Tongue (tissue), 2 donors: ENCODE results near the gene APOA1. TPM values are rescaled to one million over a fixed set of nuclear protein-coding genes. Genes with fewer than 3 reads are reported as not detected.
A peak's percentile ranks its signal among the peaks of the same experiment; 100 is the strongest.
"Not testable (repeated sequence)": the region's sequence is repeated elsewhere in the genome, so short reads cannot be mapped to it uniquely, and the experiment has no call there.

Source experiments
- DNase-seq: peaks from one replicate; pipeline ENCODE4 v3.0.0-alpha.2; 2015
- total RNA-seq: library from RNA; depleted of rRNA; stranded (reverse); fragments of >200 nt; gene quantifications from one replicate; pipeline ENCODE4 v1.2.3, GENCODE V29; 2014

Gene APOA1
- total RNA-seq, 1 donor from 2014 or later, result 1.1 TPM

DNA sequence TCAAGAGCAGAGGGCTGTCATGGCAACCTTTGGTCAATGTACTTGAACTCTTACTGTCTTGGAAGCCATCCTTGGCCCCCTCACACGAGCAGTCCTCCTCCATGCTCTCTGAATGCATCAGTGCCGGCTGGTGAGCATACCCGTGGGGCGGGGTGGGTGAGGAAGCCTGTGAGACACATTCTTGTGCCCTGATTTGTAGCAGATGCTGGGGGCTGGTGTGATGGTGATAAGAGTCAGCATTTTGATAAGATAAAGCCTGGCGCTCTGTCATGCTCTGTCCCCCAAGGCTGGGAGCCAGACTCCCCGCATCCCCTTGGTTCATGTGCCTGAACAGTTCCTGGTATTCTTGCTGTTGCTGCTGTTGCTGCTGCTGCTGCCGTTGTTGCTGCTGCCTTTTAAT is 20.5 kb upstream of the APOA1 start:
- DNase-seq, result no peak

GRCh38 chr11:116857316-116857715 is 19.9 kb upstream of the APOA1 start:
- DNase-seq, result no peak

DNA sequence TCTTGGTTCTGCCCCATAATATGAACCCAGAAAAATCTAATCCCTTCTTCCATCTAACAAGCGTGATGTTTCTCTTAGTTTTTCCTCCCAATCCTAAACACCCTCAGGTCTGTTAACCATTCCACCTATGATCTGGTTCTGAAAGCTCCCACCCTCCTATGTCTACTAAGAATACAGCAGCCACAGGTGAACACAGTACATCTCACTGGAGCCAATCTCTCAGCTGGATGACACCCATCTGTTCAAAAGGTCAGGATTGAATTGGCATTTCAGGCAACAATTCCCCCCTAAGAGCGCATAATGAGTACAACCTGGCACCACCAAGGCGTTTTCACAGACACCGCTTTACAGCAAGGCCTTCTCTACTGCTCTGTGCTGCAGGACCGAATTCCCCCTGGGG is 19.0 kb upstream of the APOA1 start:
- no peak for DNase-seq

- DNase-seq, result no peak
Measured at GRCh38 chr11:116855413-116855812, 18.0 kb upstream of the APOA1 start.

DNA sequence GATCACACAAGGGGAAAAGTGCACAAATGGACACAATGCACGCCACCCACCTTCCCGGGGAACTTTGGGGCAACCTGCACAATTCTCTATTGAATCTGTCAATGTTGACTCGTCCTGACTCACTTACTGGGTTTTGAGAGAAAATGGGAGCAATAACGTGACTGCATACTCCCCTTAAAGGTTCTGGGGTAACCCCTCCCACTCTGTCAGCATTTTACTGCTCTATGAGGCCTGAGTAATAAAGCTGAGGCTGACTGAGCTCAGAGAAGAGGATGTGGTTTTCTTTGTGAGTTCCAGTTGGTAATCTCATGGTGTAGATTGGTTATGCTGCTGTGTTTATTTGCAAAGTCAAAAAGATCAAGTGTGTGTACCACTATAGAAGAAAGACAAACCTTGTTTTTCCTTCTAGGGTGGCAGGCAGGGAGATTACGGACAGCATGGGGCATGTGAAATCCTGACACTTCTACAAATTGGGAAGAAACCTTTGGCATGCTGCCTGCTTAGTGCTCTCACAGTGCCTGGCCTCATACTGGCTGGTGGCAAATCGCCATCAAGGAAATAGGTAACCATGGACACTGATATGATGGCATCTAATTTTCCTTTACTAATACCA is 16.1 kb upstream of the APOA1 start:
- no peak for DNase-seq

GRCh38 chr11:116852261-116853031 is 15.0 kb upstream of the APOA1 start:
- no peak for DNase-seq

DNA sequence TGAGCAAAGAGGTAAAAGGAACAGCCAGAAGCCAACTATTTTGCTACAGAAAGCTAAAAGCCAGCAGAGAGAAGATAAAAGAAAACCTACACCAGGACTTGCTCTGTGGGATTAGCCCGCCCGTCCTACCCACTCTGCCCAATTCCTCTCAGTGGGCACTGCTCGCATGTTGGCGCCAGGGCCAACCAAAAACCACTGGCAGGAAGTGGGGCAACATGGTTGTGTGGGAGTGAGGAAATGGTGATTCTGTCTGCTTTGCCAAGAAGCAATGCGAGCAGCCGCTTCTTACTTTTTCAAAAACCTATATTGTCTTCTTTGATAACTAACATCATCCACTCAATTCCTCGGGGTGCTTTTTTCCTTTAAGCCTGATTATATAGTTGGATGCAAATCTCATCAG is 14.2 kb upstream of the APOA1 start:
- DNase-seq, result no peak

- no peak for DNase-seq
Measured at GRCh38 chr11:116849486-116849885, 12.1 kb upstream of the APOA1 start.

DNA sequence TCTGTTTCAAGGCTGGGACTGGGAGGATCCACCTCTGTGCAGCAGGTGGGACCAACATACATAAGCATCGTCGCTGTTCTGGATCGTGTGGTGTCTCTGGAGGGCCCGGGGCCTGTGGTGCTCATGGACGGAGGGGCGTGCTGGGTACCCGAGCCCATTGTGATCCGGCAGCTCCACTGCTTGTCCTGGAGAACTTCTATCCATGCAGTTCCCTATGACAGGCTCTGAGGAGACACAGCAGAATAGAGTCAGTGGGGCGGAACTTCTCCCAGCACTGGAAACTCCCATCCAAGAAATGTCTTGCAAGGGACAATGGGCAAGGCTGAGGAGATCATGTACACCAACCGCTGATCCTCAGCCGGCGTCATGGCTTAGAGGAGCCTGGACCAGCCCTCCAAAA is 11.6 kb upstream of the APOA1 start:
- no peak for DNase-seq

DNA sequence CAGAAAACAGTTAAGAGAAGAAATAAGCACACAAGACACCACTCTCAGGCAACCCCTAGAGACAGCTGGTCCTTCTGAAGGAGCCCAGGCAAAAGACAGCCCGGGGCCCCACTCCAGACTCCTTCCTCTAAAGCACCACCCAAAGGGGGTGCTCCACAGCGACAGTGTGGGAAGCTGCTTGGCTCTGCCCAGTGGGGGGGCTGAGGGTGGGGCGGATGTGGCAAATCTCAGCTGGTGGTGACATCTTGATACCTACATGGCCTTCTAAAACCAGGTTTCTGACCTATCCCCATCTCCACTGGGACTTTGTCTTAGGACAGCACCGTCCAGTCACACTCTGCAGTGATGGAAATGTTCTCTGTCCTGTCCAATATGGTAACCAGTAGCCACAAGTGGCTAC is 10.2 kb upstream of the APOA1 start:
- no peak for DNase-seq

GRCh38 chr11:116844722-116845121 is 7.3 kb upstream of the APOA1 start:
- no peak for DNase-seq

DNA sequence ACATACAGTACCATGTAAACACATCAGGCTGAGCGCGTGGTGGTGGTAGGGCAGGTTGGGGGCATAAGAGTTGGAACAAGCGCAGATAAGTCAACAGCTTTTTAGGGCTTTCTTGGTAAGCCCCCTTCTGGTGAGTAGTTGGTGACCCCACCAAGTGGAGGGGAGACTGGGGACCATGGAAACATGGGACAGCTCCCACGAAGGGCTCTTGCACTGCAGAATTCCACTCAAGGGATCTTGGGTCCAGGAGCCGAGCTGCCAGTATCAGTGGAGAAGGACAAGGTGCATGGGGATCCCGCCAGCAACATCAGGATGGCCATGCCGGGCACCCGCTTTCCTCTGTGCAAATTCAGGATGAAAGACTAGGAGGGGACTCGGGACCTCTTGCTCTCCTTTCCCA is 6.2 kb upstream of the APOA1 start:
- no peak for DNase-seq

- no peak for DNase-seq
Measured at GRCh38 chr11:116842909-116843308, 5.5 kb upstream of the APOA1 start.

DNA sequence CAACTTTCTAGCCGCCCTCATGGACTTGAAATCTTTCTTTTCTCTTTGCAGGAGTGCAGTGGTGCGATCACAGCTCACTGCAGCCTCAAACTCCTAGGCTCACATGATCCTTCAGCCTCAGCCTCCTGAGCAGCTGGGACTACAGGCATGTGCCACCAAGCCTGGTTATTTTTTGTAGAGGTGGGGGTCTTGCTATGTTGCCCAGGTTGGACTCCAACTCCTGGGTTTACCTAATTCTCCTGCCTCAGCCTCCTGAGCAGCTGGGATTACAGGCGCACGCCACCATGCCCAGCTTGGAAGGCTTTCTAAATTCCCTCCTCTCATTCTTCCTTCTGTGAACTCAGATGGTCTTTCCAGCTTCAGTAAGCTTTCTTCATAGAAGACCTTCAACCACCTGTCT is 4.7 kb upstream of the APOA1 start:
- no peak for DNase-seq

DNA sequence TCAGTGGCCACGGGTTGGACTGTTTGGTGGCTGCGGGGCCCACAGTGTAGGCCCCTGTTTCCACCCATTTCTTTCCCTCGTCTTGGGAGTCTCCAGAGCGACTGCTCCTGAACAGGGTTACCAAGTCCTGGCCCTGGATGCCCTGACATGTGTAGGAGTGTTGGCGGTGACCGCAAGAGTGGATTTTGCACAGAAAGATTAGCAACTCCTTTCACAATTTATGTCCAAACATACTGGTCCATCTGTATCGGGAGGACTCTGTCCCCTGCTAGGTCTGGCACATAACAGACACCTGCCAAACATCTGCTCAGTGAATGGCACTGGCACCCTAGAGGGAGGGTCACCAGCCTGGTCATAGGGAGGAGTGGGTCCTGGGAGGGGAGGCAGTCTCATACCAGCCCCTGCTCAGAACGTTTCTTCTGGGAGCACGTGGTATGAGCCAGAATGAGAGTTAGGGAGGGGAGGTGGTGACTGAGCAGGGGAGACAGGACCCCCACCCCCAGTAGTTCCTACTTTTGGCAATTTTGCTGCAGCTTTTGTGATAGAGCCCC is 3.4 kb upstream of the APOA1 start:
- no peak for DNase-seq

DNA sequence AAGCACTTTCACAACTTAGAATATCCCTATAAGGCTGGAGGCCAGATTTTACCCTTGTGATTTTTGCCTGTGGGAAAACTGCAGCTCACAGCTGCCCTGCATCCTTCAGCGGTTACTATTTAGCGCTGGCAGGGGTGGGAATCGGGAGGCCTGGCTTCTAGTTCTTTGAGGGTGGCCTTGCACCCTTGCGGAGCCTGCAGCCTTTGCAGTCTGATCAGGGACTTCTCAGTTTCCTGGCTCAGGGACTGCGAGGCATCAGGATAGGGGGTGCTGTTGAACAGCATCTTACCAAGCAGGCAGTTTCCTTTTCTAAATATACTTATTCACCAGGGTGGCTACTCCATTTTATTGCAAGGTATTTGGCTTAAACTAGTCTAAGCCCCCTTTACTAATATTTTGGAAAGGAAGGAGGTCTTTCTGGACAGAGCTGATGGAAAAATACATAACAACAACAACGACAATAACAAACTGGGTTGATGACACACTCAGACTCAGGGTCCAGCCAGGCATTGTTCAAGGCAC is 2.9 kb upstream of the APOA1 start:
- peak; percentile 41 for DNase-seq

DNA sequence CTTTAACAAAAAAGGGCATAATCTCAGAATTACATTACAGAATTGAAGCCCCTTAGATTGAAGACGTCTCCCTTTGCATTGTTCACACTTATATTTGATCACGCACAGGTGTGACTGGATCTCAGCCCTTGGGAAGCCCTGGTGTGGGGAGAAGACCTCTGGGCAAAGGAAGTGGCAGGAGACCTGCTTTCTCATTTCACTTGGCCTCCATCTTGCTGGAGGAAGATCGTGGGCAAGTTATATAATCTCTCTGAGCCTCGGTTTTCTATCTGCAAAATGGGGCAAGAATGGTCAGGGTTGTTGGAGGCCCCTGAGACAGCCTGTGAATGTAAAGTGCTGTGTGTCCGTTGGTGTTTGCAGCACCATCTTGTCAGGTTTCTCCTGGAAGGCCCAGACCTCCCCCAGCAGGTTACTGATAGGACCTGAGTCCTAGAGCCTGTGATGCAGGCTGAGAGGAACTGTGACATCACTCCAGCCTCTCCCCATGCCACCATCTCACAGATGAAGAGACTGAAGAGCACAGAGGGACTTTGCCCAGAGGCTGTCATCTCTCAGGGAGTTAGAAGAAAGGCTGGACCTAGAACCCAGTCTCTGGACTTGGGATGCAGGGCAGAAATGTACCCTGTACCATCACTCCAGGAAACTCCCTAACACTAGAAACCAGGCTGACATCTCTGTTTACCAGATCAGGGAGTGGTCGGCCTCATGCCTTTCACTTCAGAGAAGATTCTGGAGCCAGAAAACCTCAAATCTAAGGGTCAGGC is 1.1 kb upstream of the APOA1 start:
- no peak for DNase-seq

DNA sequence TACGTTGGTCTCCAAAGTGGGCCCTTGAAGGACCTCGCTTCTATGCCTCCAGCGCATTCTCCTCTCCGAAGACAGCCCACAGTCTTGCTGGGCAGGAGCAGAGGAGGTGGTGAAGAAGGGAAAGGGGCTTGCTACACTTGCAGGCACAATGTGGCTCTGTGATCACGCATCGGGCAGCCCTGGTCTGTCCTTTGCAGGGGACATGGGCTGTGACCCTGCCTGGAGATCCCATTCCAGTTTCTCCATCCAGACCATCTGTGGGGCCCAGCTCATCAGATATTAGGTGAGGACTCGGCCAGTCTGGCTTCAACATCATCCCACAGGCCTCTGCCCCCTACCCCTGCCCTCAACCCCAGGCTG is 810 bp downstream of the APOA1 start:
- DNase-seq, result no peak

- DNase-seq, result peak; percentile 92
Measured at GRCh38 chr11:116835791-116836631, 1.4 kb downstream of the APOA1 start.

DNA sequence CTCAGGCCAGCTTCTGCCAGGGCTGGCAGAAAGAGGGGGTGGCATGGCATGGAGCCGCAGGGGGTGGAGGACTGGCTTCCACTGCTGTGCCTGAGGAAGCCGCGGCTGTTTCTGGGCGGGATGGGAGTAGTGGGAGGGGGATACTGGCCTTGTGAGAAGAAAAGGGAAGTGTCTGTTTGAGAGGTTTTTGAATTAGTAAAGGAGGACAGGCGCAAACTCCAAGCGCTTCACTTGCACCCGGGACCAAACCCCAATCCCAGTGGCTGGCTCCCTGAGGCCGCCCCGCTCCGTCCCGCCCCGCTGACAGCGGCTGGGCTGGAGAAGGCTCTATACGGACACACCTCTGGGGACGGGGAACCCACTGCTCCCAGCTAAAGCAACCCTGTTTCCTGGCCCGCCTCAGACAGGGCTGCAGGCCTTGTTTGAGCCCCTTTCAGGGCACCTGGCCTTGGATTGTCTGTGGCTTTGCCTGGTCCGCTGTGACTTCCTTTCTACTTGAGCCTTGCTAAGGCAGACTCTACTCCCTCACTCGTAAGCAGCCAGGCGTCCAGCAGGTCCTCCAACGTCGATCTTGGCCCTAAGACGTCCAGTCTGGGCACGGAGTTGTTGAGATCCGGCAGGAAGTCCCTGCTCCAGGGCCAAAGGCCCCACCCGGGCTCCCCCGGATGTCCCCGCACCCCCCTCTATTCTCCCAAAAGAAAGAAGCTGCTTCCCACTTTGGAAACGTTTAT is 2.2 kb downstream of the APOA1 start:
- no peak for DNase-seq

DNA sequence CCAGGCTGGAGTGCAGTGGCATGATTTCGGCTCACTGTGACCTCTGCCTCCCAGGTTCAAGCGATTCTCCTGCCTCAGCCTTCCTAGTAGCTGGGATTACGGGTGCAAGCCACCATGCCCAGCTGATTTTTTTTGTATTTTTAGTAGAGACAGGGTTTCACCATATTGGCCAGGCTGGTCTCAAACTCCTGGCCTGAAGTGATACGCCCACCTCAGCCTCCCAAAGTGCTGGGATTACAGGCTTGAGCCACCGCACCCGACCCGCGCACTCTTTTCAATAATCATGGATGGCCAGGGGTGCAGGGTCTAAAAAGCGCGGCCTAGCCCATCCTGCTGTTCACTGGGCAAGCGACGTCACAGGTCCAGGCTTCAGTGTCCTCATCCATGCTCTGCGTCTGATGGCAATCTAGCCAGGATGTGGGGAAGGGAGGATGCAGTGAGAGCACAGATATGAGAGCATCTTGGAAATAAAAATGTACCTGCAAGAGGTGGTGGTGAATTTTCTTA is 2.8 kb downstream of the APOA1 start:
- DNase-seq, result not testable (repeated sequence)
